Effector memory CD8-positive, alpha-beta T cell (primary cell): Measurements from ENCODE around the gene ANO9.
"Not testable (repeated sequence)": the region's sequence is repeated elsewhere in the genome, so short reads cannot be mapped to it uniquely, and the experiment has no call there.

Experiments used
- ATAC-seq: fragments of 150-1000 bp; cut with Tn5 transposase; replicated peaks from 2 replicates; pipeline ENCODE4 v1.10.0; 2021; ENCODE audit warnings: mild to moderate bottlenecking, moderate library complexity
- DNase-seq, 3 experiments: peaks; one replicate each; pipeline ENCODE4 v3.0.0; 2021
- H3K27ac Mint-ChIP-seq, 2 donors: one replicate each; pipeline ENCODE4 v1.8.0; 2022; ENCODE audit warnings: mild to moderate bottlenecking in 2 of 2, mixed read lengths in 2 of 2, moderate library complexity in 2 of 2
- H3K27me3 Mint-ChIP-seq, 2 donors: one replicate each; pipeline ENCODE4 v1.8.0; 2022; ENCODE audit warnings: mixed read lengths in 2 of 2
- H3K36me3 Mint-ChIP-seq: one replicate; pipeline ENCODE4 v1.8.0; 2022; ENCODE audit warnings: mild to moderate bottlenecking, moderate library complexity, mixed read lengths; ENCODE audit not compliant: insufficient read depth
- H3K4me1 Mint-ChIP-seq, 2 donors: one replicate each; pipeline ENCODE4 v1.8.0; 2022; ENCODE audit warnings: low read depth in 2 of 2, mixed read lengths in 2 of 2
- H3K4me3 Mint-ChIP-seq, 2 donors: one replicate each; pipeline ENCODE4 v1.8.0; 2022; ENCODE audit warnings: mild to moderate bottlenecking in 2 of 2, mixed read lengths in 2 of 2, moderate library complexity in 2 of 2
- H3K9me3 Mint-ChIP-seq, 2 donors: one replicate each; pipeline ENCODE4 v1.8.0; 2022; ENCODE audit warnings: mixed read lengths in 2 of 2

Gene ANO9

GRCh38 chr11:442611-443081 lies 835 bp upstream of the ANO9 start:
- peaks cover 3% of the 10 kb centered on the region for H3K36me3 Mint-ChIP-seq
- no peaks in the 10 kb centered on the region for H3K27me3 Mint-ChIP-seq
- H3K9me3 Mint-ChIP-seq = no peaks in the 10 kb centered on the region
- ATAC-seq = no peak
- H3K27ac Mint-ChIP-seq = no peak overlapping the region
- peaks cover 15 to 23% of the 10 kb centered on the region in 2 donors for H3K4me1 Mint-ChIP-seq
- H3K4me3 Mint-ChIP-seq = no peak overlapping the region
- no peak for DNase-seq

- H3K4me3 Mint-ChIP-seq = peak overlapping the region; percentile 59 to 66
- DNase-seq = no peak
- H3K27ac Mint-ChIP-seq = peak overlapping the region in 1 of 2 donors; percentile 35
- no peaks in the 10 kb centered on the region for H3K36me3 Mint-ChIP-seq
- H3K4me1 Mint-ChIP-seq = peaks cover 15 to 26% of the 10 kb centered on the region in 2 donors
- no peaks in the 10 kb centered on the region for H3K27me3 Mint-ChIP-seq
- no peak for ATAC-seq
- H3K9me3 Mint-ChIP-seq = no peaks in the 10 kb centered on the region
These were observed 781 bp downstream of the ANO9 start for GRCh38 chr11:441043-441417.

GRCh38 chr11:440065-441042 lies 1.5 kb downstream of the ANO9 start:
- H3K36me3 Mint-ChIP-seq = no peaks in the 10 kb centered on the region
- peaks cover 15 to 26% of the 10 kb centered on the region in 2 donors for H3K4me1 Mint-ChIP-seq
- no peaks in the 10 kb centered on the region for H3K27me3 Mint-ChIP-seq
- H3K9me3 Mint-ChIP-seq = no peaks in the 10 kb centered on the region
- ATAC-seq (no peak), DNase-seq (no peak)
- H3K27ac Mint-ChIP-seq = peak overlapping the region; percentile 41 to 79
- H3K4me3 Mint-ChIP-seq = peak overlapping the region; percentile 59 to 66

- no peaks in the 10 kb centered on the region for H3K9me3 Mint-ChIP-seq
- ATAC-seq = no peak
- peaks cover 15 to 26% of the 10 kb centered on the region in 2 donors for H3K4me1 Mint-ChIP-seq
- no peaks in the 10 kb centered on the region for H3K27me3 Mint-ChIP-seq
- peak overlapping the region; percentile 41 to 79 for H3K27ac Mint-ChIP-seq
- H3K4me3 Mint-ChIP-seq = peak overlapping the region; percentile 29
- no peaks in the 10 kb centered on the region for H3K36me3 Mint-ChIP-seq
- DNase-seq = no peak
These were observed 2.3 kb downstream of the ANO9 start for GRCh38 chr11:439315-440064.

- ATAC-seq (no peak), DNase-seq (no peak)
- peak overlapping the region in 1 of 2 donors; percentile 60 for H3K27ac Mint-ChIP-seq
- H3K4me3 Mint-ChIP-seq = no peak overlapping the region
- no peaks in the 10 kb centered on the region for H3K27me3 Mint-ChIP-seq
- peaks cover 15 to 26% of the 10 kb centered on the region in 2 donors for H3K4me1 Mint-ChIP-seq
- no peaks in the 10 kb centered on the region for H3K36me3 Mint-ChIP-seq
- H3K9me3 Mint-ChIP-seq = no peaks in the 10 kb centered on the region
These were observed 3.5 kb downstream of the ANO9 start for GRCh38 chr11:438101-438844.

- Mint-ChIP-seq H3K36me3 (no peaks in the 10 kb centered on the region), H3K4me3 (no peak overlapping the region), H3K4me1 (peaks cover 15 to 26% of the 10 kb centered on the region in 2 donors), H3K9me3 (no peaks in the 10 kb centered on the region), H3K27me3 (no peaks in the 10 kb centered on the region), H3K27ac (peak overlapping the region; percentile 22 to 71)
- ATAC-seq (no peak), DNase-seq (no peak)
These were observed 4.5 kb downstream of the ANO9 start for GRCh38 chr11:437228-437870.

GRCh38 chr11:434999-435740 lies 6.6 kb downstream of the ANO9 start:
- peaks cover 9 to 16% of the 10 kb centered on the region in 2 donors for H3K4me1 Mint-ChIP-seq
- H3K27me3 Mint-ChIP-seq, ATAC-seq, H3K4me3 Mint-ChIP-seq, H3K27ac Mint-ChIP-seq, H3K36me3 Mint-ChIP-seq, H3K9me3 Mint-ChIP-seq, DNase-seq: not testable (repeated sequence)

GRCh38 chr11:434496-434895 lies 7.3 kb downstream of the ANO9 start:
- H3K4me3 Mint-ChIP-seq = no peak overlapping the region
- no peaks in the 10 kb centered on the region for H3K9me3 Mint-ChIP-seq
- H3K4me1 Mint-ChIP-seq = peaks cover 2 to 9% of the 10 kb centered on the region in 2 donors
- DNase-seq (no peak), ATAC-seq (no peak)
- H3K27me3 Mint-ChIP-seq = no peaks in the 10 kb centered on the region
- no peaks in the 10 kb centered on the region for H3K36me3 Mint-ChIP-seq
- H3K27ac Mint-ChIP-seq = no peak overlapping the region

GRCh38 chr11:433641-434040 lies 8.2 kb downstream of the ANO9 start:
- H3K4me1 Mint-ChIP-seq = peaks cover 0 to 4% of the 10 kb centered on the region in 2 donors
- DNase-seq = no peak
- no peaks in the 10 kb centered on the region for H3K36me3 Mint-ChIP-seq
- no peak overlapping the region for H3K27ac Mint-ChIP-seq
- no peaks in the 10 kb centered on the region for H3K9me3 Mint-ChIP-seq
- no peak overlapping the region for H3K4me3 Mint-ChIP-seq
- ATAC-seq = no peak
- no peaks in the 10 kb centered on the region for H3K27me3 Mint-ChIP-seq

- ATAC-seq (no peak), DNase-seq (no peak)
- H3K4me3 Mint-ChIP-seq = no peak overlapping the region
- peaks cover 0 to 3% of the 10 kb centered on the region in 2 donors for H3K4me1 Mint-ChIP-seq
- no peaks in the 10 kb centered on the region for H3K27me3 Mint-ChIP-seq
- H3K9me3 Mint-ChIP-seq = no peaks in the 10 kb centered on the region
- no peak overlapping the region for H3K27ac Mint-ChIP-seq
- no peaks in the 10 kb centered on the region for H3K36me3 Mint-ChIP-seq
These were observed 8.7 kb downstream of the ANO9 start for GRCh38 chr11:433111-433510.

GRCh38 chr11:432501-433100 lies 9.2 kb downstream of the ANO9 start:
- DNase-seq = no peak
- peak overlapping the region in 1 of 2 donors; percentile 54 for H3K27ac Mint-ChIP-seq
- H3K4me3 Mint-ChIP-seq = no peak overlapping the region
- peaks cover 0 to 3% of the 10 kb centered on the region in 2 donors for H3K4me1 Mint-ChIP-seq
- no peak for ATAC-seq
- H3K9me3 Mint-ChIP-seq = no peaks in the 10 kb centered on the region
- H3K36me3 Mint-ChIP-seq = no peaks in the 10 kb centered on the region
- no peaks in the 10 kb centered on the region for H3K27me3 Mint-ChIP-seq

- Mint-ChIP-seq H3K9me3 (no peaks in the 10 kb centered on the region), H3K27ac (peak overlapping the region in 1 of 2 donors; percentile 54), H3K36me3 (no peaks in the 10 kb centered on the region), H3K4me1 (no peaks in the 10 kb centered on the region), H3K4me3 (no peak overlapping the region), H3K27me3 (no peaks in the 10 kb centered on the region)
- DNase-seq = no peak
- no peak for ATAC-seq
These were observed 9.9 kb downstream of the ANO9 start for GRCh38 chr11:431921-432320.
